ENCODE results near the gene TSPAN2. TPM values are rescaled to one million over a fixed set of nuclear protein-coding genes. Genes with fewer than 3 reads are reported as not detected.

TSPAN2 gene
- total RNA-seq, 4 donors from 2014 or later = 1.8 to 3.3 (median 2.6) TPM

DNA sequence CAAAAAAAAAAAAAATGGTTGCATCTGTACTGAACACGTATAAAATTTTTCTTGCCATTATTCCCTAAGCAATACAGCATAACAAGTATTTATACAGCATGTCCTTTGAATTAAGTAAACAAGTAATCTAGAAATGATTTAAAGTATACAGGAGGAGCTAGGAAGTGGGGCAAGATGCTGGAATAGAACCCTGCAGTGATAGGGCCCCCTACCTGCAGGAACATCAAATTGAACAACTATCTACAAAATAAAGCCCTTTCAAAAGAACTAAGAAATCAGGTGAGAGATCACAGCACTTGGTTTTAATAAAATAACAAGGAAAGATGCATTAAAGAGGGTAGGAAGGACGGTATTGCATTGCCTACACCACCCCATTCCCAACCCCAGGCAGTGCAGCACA is 48.8 kb downstream of the TSPAN2 start:
- no peaks in the 10 kb centered on the region for H3K27me3 ChIP-seq
- TF ChIP-seq POLR2A (IDR thresholded peaks at IDR 0.05) = no peak
- TF ChIP-seq, protein P1, sequence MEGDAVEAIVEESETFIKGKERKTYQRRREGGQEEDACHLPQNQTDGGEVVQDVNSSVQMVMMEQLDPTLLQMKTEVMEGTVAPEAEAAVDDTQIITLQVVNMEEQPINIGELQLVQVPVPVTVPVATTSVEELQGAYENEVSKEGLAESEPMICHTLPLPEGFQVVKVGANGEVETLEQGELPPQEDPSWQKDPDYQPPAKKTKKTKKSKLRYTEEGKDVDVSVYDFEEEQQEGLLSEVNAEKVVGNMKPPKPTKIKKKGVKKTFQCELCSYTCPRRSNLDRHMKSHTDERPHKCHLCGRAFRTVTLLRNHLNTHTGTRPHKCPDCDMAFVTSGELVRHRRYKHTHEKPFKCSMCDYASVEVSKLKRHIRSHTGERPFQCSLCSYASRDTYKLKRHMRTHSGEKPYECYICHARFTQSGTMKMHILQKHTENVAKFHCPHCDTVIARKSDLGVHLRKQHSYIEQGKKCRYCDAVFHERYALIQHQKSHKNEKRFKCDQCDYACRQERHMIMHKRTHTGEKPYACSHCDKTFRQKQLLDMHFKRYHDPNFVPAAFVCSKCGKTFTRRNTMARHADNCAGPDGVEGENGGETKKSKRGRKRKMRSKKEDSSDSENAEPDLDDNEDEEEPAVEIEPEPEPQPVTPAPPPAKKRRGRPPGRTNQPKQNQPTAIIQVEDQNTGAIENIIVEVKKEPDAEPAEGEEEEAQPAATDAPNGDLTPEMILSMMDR (IDR thresholded peaks at IDR 0.05) = no peak
- no peak for DNase-seq

GRCh38 chr1:115036814-115037507 is 52.3 kb downstream of the TSPAN2 start:
- Histone ChIP-seq H3K4me1 (no peaks in the 10 kb centered on the region), H3K27me3 (no peaks in the 10 kb centered on the region), H3K4me3 (no peak overlapping the region), H3K27ac (no peak overlapping the region), H3K36me3 (no peaks in the 10 kb centered on the region), H3K9me3 (no peaks in the 10 kb centered on the region)
- no peak for DNase-seq
- TF ChIP-seq POLR2A (IDR thresholded peaks at IDR 0.05) = no peak
- TF ChIP-seq, protein P1 (IDR thresholded peaks at IDR 0.05) = no peak

More for the DNA sequence above, 48.8 kb downstream of the TSPAN2 start:
- Histone ChIP-seq H3K4me1 (no peaks in the 10 kb centered on the region), H3K4me3 (no peak overlapping the region), H3K9me3 (no peaks in the 10 kb centered on the region), H3K36me3 (no peaks in the 10 kb centered on the region), H3K27ac (no peak overlapping the region)

DNA sequence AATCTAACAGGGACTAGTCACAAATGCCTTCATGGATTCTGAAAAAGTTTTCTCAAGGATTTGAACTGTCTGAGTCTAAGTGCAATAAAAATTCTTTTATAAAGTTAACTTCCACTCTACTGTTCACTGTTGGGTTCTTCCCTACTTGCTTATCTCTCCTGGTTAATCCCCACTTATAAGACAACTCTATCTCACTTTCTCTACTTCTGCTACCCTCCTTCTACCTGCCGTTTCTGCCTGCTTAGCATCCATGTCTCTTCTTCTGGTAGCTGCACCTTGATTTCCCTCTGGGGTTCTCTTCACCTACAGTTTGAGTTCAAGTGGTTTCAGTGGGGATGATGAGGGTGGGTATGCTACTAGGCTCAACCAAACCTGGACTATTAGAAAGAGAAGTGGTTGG is 53.7 kb downstream of the TSPAN2 start:
- Histone ChIP-seq H3K27ac (no peak overlapping the region), H3K27me3 (no peaks in the 10 kb centered on the region), H3K36me3 (no peaks in the 10 kb centered on the region), H3K9me3 (no peaks in the 10 kb centered on the region), H3K4me3 (no peak overlapping the region), H3K4me1 (no peaks in the 10 kb centered on the region)
- DNase-seq = no peak
- TF ChIP-seq POLR2A (IDR thresholded peaks at IDR 0.05) = no peak
- TF ChIP-seq, protein P1 (IDR thresholded peaks at IDR 0.05) = no peak

GRCh38 chr1:115031595-115031994 is 57.7 kb downstream of the TSPAN2 start:
- Histone ChIP-seq H3K36me3 (no peaks in the 10 kb centered on the region), H3K4me1 (no peaks in the 10 kb centered on the region), H3K4me3 (no peak overlapping the region), H3K9me3 (no peaks in the 10 kb centered on the region), H3K27me3 (no peaks in the 10 kb centered on the region), H3K27ac (no peak overlapping the region)
- DNase-seq = no peak
- TF ChIP-seq, protein P1 (IDR thresholded peaks at IDR 0.05) = no peak
- TF ChIP-seq POLR2A (IDR thresholded peaks at IDR 0.05) = no peak

- H3K27ac ChIP-seq = no peak within 1 kb of the TSS
- no peaks in the 10 kb centered on the region for H3K36me3 ChIP-seq
- H3K27me3 ChIP-seq = no peaks in the 10 kb centered on the region
These were observed 59.8 kb downstream of the TSPAN2 start, which contains the start of gene TSHB for GRCh38 chr1:115029526-115029925. Gene TSHB (plus strand): TSS chr1:115029826. CDS start chr1:115033363, 3,537 bp downstream.

More at GRCh38 chr1:115029526-115029925, 59.8 kb downstream of the TSPAN2 start, which contains the start of gene TSHB:
- no peak for DNase-seq
- TF ChIP-seq POLR2A (IDR thresholded peaks at IDR 0.05) = no peak
- TF ChIP-seq, protein P1 (IDR thresholded peaks at IDR 0.05) = no peak
- no peaks in the 10 kb centered on the region for H3K9me3 ChIP-seq
- no peaks in the 10 kb centered on the region for H3K4me1 ChIP-seq
- no peak within 1 kb of the TSS for H3K4me3 ChIP-seq

Data from Peyer's patch (tissue), 4 donors.